Activated CD4-positive, alpha-beta memory T cell treated with anti-CD3 and anti-CD28 coated beads, Interleukin-2, amount 10 ng/mL, durations not matched to agents 7 days and 5 days (primary cell): ENCODE data around the gene AP3D1. TPM values are rescaled to one million over a fixed set of nuclear protein-coding genes. Genes with fewer than 3 reads are reported as not detected.
"Not testable (repeated sequence)": the region's sequence is repeated elsewhere in the genome, so short reads cannot be mapped to it uniquely, and the experiment has no call there.

Experiments used
- CTCF ChIA-PET: fragments of 350-600 bp; sonication (Branson Sonifier 250); formaldehyde crosslinking; loops from one replicate; lab custom pipeline; 2021; ENCODE audit warnings: antibody characterized with exemption, inconsistent platforms; lab: Charles Lee
- POLR2A ChIA-PET: fragments of 350-600 bp; sonication (Branson Sonifier 250); formaldehyde crosslinking; loops from one replicate; lab custom pipeline; 2021; ENCODE audit warnings: antibody characterized with exemption; lab: Charles Lee
- DNase-seq: peaks from one replicate; pipeline ENCODE4 v3.0.0-alpha.2; 2020
- H3K27ac Mint-ChIP-seq: one replicate; pipeline ENCODE4 v1.8.0; 2021; ENCODE audit warnings: mild to moderate bottlenecking, mixed read lengths
- H3K27me3 Mint-ChIP-seq: one replicate; pipeline ENCODE4 v1.8.0; 2021; ENCODE audit warnings: mixed read lengths
- H3K36me3 Mint-ChIP-seq: one replicate; pipeline ENCODE4 v1.8.0; 2021; ENCODE audit warnings: low read depth, mixed read lengths
- H3K4me1 Mint-ChIP-seq: one replicate; pipeline ENCODE4 v1.8.0; 2021; ENCODE audit warnings: mixed read lengths
- H3K4me3 Mint-ChIP-seq: one replicate; pipeline ENCODE4 v1.8.0; 2021; ENCODE audit warnings: mild to moderate bottlenecking, mixed read lengths
- H3K9me3 Mint-ChIP-seq: one replicate; pipeline ENCODE4 v1.8.0; 2021; ENCODE audit warnings: mixed read lengths
- total RNA-seq, 2 experiments: library from RNA; stranded (reverse); gene quantifications; one replicate each; pipeline ENCODE4 v1.2.3, GENCODE V29; 2021

AP3D1 gene
- total RNA-seq, 2 experiments from 2014 or later: 104 to 105 TPM

DNA sequence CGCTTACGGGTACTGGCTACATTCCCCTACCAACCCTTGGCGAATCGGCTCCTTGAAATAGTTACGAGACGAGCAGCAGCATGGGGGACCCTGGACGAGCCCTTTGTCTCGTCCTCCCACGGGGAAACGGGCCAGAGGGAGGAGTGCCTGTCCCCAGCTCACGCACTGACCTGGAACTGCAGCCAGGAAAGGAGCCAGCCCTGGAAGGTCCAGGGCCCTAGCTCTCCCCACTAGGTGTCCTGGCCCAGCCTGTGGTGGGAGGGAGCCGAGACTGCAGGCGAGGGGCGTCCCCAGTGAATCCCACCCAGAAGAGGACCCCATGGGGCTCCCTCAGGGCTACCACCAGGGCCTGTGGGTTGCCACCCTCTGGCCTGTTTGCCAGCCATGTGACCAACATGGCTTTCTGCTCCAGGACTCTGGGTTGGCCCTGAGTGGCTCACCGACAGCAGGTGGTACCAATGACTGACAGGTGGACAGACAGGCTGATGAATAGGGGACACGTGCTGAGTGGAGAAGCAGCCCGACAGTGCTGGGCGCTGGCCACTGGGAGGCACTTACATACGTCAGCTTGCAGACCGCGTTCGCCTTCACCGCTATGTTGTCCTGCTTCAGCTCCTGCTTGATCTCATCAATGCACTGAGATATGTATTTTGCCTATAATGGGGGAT is 13.2 kb downstream of the AP3D1 start:
- POLR2A ChIA-PET: interaction anchor here (0.9 kb wide), 1 partner anchor 132 kb away, joined by 3 read pairs; no protein-coding TSS in a partner anchor
- DNase-seq: no peak
- H3K4me1 Mint-ChIP-seq: peaks cover 4% of the 10 kb centered on the region
- H3K27me3 Mint-ChIP-seq: no peaks in the 10 kb centered on the region
- CTCF ChIA-PET: no interaction called here
- no peak overlapping the region for H3K4me3 Mint-ChIP-seq
- no peak overlapping the region for H3K27ac Mint-ChIP-seq
- H3K36me3 Mint-ChIP-seq: peaks cover 29% of the 10 kb centered on the region
- no peaks in the 10 kb centered on the region for H3K9me3 Mint-ChIP-seq

DNA sequence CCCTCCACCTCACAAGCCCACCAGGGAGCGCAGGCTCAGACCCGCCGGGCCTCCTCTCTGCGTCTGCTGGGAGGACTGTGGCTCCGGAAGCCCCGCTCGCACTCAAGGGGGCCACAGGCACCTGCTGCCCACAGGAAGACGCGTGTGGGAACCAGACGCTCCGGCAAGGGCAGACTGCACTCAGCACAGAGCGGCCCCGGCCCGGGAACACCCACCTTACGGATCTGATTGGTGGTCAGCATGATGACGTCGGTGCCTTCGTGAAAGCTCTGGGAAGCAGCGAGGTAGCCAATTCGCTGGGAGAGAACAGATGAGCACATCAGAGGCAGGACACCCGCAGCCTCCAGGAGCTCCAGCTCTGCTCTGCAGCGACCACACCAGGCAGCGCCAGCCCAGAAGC is 14.6 kb downstream of the AP3D1 start:
- CTCF ChIA-PET: no interaction called here
- H3K27me3 Mint-ChIP-seq: no peaks in the 10 kb centered on the region
- H3K9me3 Mint-ChIP-seq: no peaks in the 10 kb centered on the region
- H3K36me3 Mint-ChIP-seq: peaks cover 39% of the 10 kb centered on the region
- DNase-seq: no peak
- H3K4me1 Mint-ChIP-seq: peaks cover 4% of the 10 kb centered on the region
- POLR2A ChIA-PET: interaction anchor here (1.2 kb wide), 1 partner anchor 13 kb away, joined by 3 read pairs; no protein-coding TSS in a partner anchor
- H3K4me3 Mint-ChIP-seq: no peak overlapping the region
- H3K27ac Mint-ChIP-seq: no peak overlapping the region

DNA sequence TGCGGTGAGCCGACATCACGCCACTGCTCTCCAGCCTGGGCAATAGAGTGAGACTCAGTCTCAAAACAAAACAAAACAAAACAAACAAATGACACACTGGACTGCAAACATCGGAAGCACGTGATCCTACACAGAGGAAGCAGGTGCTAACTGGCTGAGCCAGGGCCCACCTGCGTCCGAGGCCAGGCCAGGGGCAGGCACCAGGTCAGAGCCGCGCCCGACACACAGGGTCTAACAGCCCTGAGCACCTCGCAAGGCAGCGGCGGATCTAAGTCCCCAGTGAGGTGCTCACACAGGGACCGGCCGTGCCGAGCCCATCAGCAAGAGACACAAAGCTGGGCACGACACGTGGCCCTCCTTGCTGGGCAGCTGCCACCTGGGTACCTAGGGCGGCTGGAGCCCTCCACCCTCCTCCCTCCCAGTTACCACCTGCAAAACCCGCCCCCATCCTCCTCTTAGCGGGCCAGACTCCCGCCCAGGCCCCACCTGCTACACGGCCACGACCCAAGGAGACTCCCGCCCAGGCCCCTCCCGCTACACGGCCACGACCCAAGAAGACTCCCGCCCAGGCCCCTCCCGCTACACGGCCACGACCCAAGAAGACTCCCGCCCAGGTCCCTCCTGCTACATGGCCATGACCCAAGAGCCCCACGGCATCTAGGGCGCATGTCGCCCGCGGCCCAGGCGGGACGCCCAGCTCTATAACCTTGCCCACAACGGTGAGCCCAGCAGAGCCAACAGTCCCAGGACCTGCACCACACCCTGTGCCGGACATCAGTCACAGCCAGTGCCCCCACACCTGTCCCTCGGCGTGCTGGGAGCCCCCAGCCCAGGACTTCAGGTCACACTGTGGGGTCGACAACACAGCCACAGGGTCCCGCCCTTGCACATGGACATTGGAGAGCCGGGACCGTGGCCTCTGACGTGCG is 15.6 kb downstream of the AP3D1 start:
- Mint-ChIP-seq H3K27me3 (no peaks in the 10 kb centered on the region), H3K36me3 (peaks cover 41% of the 10 kb centered on the region), H3K9me3 (no peaks in the 10 kb centered on the region), H3K4me3 (no peak overlapping the region), H3K27ac (no peak overlapping the region), H3K4me1 (peaks cover 2% of the 10 kb centered on the region)
- ChIA-PET CTCF (no interaction called here), POLR2A (no interaction called here)
- DNase-seq: no peak

DNA sequence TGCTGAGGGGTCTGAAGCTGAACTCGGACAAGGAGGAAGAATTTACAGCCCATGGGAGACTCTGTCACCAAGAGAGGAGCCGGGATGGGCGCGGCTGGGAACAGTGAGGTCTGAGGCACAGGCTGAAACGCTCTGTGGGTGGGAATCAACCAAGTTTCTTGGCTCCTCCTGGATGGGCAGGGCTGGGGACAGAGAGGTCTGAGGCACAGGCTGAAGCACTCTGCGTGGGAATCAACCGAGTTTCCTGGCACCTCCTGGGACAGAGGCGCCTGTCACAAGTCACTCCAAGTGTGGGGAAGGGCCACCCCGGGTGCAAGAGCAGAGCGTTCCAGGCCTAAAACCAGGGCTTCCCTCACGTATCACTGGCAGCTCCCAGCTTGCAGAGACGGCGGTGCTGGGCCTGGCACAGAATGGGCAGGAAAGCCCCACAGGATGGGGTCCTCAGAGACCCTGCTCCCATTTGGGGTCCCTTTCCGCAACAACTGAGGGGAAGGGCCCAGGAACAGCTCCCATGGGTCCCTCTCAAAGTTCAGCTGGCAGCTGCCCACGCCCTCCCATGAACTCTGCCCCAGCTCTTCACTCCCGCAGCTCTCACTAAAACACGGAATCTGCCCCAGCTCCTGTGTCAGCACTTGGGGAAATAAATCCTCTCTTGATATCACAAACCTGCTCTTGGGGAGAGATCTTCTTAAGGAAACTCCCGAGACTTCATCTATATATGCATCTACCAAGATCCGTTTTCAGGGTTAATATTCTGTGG is 18.5 kb downstream of the AP3D1 start:
- no peak for DNase-seq
- H3K4me1 Mint-ChIP-seq: no peaks in the 10 kb centered on the region
- H3K9me3 Mint-ChIP-seq: no peaks in the 10 kb centered on the region
- CTCF ChIA-PET: interaction anchor here (0.6 to 1.6 kb wide), 2 partner anchors 17 to 196 kb away, joined by 3 to 4 read pairs; no protein-coding TSS in a partner anchor
- peaks cover 43% of the 10 kb centered on the region for H3K36me3 Mint-ChIP-seq
- POLR2A ChIA-PET: interaction anchor here (0.5 kb wide), 1 partner anchor 112 kb away, joined by 6 read pairs; no protein-coding TSS in a partner anchor
- H3K27me3 Mint-ChIP-seq: no peaks in the 10 kb centered on the region
- no peak overlapping the region for H3K27ac Mint-ChIP-seq
- H3K4me3 Mint-ChIP-seq: no peak overlapping the region

DNA sequence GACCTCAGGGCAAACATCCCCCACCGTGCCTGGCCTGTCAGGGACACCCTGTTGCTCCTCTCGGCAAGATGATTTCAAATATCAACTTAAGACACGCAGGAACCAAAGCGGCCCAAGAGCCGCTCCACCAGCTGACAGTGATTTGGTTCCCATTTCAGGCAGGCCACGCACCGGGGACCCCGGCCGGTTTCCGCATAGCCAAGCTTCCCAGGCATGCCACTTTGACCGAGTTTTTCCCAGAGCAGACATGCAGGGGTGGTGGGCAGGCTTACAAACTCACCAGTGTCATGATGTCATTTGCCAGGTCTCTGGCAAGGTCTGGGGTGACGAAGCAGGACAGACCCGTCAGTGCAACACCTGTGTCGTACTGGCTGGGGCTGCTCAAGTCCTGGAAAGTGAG is 19.2 kb downstream of the AP3D1 start:
- CTCF ChIA-PET: no interaction called here

DNA sequence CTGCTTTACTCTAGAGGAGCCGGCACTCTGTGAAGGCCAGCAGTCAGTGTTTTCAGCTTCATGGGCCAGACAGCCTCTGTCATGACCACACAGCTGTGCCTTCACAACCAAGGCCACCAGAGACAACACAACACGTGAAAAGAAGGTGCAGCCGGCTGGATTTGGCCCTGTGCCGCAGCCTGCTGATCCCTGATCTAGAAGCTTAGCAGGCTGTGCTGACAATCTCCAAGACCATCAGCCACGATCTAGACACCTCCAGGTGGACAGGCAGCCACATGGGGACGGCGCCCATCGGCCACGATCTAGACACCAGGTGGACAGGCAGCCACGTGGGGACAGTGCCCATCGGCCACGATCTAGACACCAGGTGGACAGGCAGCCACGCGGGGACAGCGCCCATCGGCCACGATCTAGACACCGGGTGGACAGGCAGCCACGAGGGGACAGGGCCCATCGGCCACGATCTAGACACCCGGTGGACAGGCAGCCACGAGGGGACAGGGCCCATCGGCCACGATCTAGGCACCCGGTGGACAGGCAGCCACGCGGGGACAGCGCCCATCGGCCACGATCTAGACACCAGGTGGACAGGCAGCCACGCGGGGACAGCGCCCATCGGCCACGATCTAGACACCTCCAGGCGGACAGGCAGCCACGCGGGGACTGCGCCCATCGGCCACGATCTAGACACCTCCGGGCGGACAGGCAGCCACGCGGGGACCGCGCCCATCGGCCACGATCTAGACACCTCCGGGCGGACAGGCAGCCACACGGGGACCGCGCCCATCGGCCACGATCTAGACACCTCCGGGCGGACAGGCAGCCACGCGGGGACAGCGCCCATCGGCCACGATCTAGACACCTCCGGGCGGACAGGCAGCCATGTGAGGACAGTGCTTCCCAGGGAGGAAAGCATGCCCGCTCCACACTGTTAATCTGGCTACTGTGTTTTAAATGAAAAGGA is 20.1 kb downstream of the AP3D1 start:
- POLR2A ChIA-PET: interaction anchor here (1.1 kb wide), 1 partner anchor 196 kb away, joined by 3 read pairs; no protein-coding TSS in a partner anchor
- H3K4me1 Mint-ChIP-seq, H3K27ac Mint-ChIP-seq, H3K4me3 Mint-ChIP-seq, H3K9me3 Mint-ChIP-seq, CTCF ChIA-PET, H3K27me3 Mint-ChIP-seq, DNase-seq: not testable (repeated sequence)
- peaks cover 43% of the 10 kb centered on the region for H3K36me3 Mint-ChIP-seq

More for the DNA sequence above, 19.2 kb downstream of the AP3D1 start:
- Mint-ChIP-seq H3K36me3 (peaks cover 43% of the 10 kb centered on the region), H3K4me3 (no peak overlapping the region), H3K9me3 (no peaks in the 10 kb centered on the region), H3K27me3 (no peaks in the 10 kb centered on the region), H3K4me1 (no peaks in the 10 kb centered on the region), H3K27ac (no peak overlapping the region)
- no peak for DNase-seq
- POLR2A ChIA-PET: interaction anchor here (1.1 kb wide), 1 partner anchor 195 kb away, joined by 3 read pairs; no protein-coding TSS in a partner anchor

DNA sequence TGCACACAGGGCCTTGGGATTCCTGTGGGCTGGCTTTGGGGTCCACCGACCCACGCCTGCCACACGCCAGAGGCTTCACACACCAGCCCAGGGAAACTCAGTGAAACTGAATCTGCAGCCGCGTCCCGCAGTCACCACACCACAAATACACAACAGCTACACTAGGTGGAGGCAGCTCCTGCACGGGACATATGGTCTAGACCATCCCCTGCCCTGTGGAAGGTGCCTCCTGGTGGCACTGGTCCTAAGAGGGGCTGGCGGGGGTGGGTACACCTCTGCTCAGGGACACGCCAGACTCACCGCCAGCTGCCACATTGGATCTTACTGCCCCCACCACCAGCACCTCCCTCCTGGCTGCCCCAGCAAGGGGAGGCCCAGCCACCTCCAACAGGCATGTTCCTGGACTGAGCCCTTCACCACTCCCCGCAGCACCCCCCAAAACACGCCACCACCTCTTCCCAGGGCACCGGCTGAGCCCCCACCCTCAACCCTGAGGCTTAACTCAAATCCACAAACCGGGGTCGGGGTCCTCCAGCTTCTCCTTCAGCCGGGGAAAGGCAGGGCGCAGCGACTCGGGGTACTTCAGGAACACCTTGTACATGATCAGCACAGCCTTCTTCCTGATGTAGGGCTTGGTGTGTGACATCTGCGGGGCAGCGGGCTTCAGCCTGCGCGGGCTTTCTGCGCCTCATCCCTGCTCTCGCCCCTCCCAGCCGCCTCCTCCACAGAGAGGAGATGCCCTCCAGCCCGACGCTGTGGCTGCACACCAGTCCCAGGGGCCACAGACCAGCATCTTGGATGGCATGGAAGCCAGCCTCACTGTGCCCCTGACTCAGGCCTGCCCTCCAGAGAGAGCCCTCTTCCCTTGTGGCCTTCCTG is 21.2 kb downstream of the AP3D1 start:
- Mint-ChIP-seq H3K9me3 (no peaks in the 10 kb centered on the region), H3K36me3 (peaks cover 43% of the 10 kb centered on the region), H3K27ac (no peak overlapping the region), H3K4me3 (no peak overlapping the region), H3K27me3 (no peaks in the 10 kb centered on the region), H3K4me1 (no peaks in the 10 kb centered on the region)
- no peak for DNase-seq
- POLR2A ChIA-PET: no interaction called here
- CTCF ChIA-PET: no interaction called here

DNA sequence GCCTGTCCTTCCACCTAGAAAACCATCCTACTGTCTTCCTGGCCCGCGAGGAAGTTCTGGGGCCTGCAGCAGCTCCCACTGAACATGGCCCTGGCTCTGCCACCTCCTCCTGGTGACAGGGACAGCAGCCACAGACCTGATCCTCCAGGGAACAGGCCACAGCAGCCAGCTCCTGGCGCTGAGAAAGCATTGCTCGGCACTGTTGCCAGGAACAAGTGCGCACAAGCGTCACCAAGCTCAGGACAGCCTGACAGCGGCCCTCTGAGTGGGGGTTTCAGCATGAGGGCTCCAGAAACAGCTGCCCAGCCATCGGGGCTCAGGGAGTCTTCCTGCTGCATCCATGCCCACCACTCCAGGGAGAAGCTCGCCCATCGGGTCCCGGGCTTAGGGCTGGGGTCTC is 21.9 kb downstream of the AP3D1 start:
- Mint-ChIP-seq H3K36me3 (peaks cover 43% of the 10 kb centered on the region), H3K4me1 (no peaks in the 10 kb centered on the region), H3K9me3 (no peaks in the 10 kb centered on the region), H3K27ac (no peak overlapping the region), H3K4me3 (no peak overlapping the region), H3K27me3 (no peaks in the 10 kb centered on the region)
- POLR2A ChIA-PET: no interaction called here
- CTCF ChIA-PET: no interaction called here
- no peak for DNase-seq

DNA sequence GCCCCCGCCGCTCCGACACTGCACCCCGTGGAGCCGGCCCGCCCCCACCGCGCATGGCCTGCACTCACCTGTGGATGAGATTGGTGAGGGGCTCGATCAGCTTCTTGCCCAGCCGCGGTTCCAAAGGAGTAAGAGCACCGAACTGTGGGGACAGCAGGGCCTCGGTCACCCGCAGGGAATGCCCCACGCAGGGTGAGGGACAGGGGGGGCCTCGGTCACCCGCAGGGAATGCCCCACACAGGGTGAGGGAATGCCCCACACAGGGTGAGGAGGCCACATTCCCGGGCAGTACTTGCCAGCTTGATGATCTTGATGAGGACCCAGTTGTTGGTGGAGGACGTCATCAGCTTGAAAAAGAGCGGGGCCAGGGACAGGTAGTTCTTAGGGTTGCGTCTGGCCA is 22.3 kb downstream of the AP3D1 start:
- POLR2A ChIA-PET: no interaction called here
- no peaks in the 10 kb centered on the region for H3K9me3 Mint-ChIP-seq
- no peaks in the 10 kb centered on the region for H3K4me1 Mint-ChIP-seq
- CTCF ChIA-PET: no interaction called here
- no peaks in the 10 kb centered on the region for H3K27me3 Mint-ChIP-seq
- no peak for DNase-seq
- H3K36me3 Mint-ChIP-seq: peaks cover 43% of the 10 kb centered on the region
- H3K4me3 Mint-ChIP-seq: no peak overlapping the region
- no peak overlapping the region for H3K27ac Mint-ChIP-seq

DNA sequence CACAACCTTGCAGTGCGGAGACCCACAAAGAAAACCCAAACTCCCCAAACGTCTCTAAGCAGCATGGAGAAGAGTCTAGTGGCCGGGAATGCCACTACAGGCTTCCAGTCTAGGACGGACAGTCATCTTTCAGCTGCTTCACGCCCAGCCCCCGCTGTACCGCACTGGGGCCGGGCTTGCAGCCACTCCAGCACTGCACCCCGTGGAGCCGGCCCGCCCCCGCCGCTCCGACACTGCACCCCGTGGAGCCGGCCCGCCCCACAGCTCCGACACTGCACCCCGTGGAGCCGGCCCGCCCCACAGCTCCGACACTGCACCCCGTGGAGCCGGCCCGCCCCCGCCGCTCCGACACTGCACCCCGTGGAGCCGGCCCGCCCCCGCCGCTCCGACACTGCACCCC is 23.1 kb downstream of the AP3D1 start:
- H3K27ac Mint-ChIP-seq, H3K4me3 Mint-ChIP-seq, DNase-seq, H3K4me1 Mint-ChIP-seq, H3K9me3 Mint-ChIP-seq, CTCF ChIA-PET, POLR2A ChIA-PET, H3K27me3 Mint-ChIP-seq: not testable (repeated sequence)
- H3K36me3 Mint-ChIP-seq: peaks cover 42% of the 10 kb centered on the region

DNA sequence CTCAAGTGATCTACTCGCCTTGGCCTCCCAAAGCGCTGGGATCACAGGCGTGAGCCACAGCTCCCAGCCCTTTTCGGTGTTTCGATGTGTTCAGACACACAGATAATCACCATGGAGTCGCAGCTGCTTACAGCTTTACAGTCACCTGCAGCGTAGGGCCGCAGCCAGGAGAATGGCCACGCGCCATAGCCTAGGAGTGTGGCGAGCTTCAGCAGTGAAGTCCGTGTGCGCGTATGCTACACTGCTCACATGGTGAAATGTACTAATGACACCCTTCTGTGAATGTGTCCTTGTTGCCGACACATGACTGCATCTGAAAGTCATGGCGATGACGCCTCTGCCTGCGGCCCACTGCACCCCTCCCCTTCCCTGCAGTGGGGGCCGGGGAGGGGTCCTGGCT is 23.6 kb downstream of the AP3D1 start:
- Mint-ChIP-seq H3K9me3 (no peaks in the 10 kb centered on the region), H3K36me3 (peaks cover 39% of the 10 kb centered on the region), H3K27me3 (no peaks in the 10 kb centered on the region)

More for the DNA sequence above, 23.6 kb downstream of the AP3D1 start:
- ChIA-PET CTCF (no interaction called here), POLR2A (no interaction called here)
- no peaks in the 10 kb centered on the region for H3K4me1 Mint-ChIP-seq
- H3K4me3 Mint-ChIP-seq: no peak overlapping the region
- no peak overlapping the region for H3K27ac Mint-ChIP-seq
- no peak for DNase-seq
